ENCODE data around the gene PGS1. TPM values are rescaled to one million over a fixed set of nuclear protein-coding genes. Genes with fewer than 3 reads are reported as not detected.

PGS1 gene
- polyA plus RNA-seq, 3 donors, result 26.0 to 87.1 (median 28.0) TPM

DNA sequence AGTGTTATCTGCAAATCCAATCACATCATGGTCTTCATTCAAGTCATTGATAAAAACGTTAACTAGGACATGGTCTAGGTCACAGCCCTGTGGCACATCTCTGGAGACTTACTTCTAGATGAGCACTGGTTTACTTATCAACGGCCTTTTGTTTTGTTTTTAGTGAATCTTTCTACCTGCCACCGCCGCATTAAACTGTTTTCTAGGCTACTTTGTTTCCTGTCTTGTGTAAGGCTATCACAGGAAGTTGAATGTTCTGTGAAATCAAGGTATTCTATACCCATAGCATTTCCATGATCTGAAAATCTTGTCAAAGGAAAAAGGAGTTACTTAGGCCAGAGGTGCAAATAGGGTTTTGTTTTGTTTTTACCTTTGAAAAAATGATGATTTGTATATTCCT is 45.5 kb upstream of the PGS1 start:
- H3K27ac Mint-ChIP-seq, result peak overlapping the region; percentile 5 to 64 (median 43)
- H3K27me3 Mint-ChIP-seq (ENCODE audit: low read depth in 3 of 3), result peaks cover 6% of the 10 kb centered on the region in 3 donors
- TF ChIP-seq, protein P1, sequence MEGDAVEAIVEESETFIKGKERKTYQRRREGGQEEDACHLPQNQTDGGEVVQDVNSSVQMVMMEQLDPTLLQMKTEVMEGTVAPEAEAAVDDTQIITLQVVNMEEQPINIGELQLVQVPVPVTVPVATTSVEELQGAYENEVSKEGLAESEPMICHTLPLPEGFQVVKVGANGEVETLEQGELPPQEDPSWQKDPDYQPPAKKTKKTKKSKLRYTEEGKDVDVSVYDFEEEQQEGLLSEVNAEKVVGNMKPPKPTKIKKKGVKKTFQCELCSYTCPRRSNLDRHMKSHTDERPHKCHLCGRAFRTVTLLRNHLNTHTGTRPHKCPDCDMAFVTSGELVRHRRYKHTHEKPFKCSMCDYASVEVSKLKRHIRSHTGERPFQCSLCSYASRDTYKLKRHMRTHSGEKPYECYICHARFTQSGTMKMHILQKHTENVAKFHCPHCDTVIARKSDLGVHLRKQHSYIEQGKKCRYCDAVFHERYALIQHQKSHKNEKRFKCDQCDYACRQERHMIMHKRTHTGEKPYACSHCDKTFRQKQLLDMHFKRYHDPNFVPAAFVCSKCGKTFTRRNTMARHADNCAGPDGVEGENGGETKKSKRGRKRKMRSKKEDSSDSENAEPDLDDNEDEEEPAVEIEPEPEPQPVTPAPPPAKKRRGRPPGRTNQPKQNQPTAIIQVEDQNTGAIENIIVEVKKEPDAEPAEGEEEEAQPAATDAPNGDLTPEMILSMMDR (IDR thresholded peaks at IDR 0.05), result no peak
- H3K36me3 Mint-ChIP-seq, result peaks cover 0 to 6% of the 10 kb centered on the region in 2 donors
- Histone ChIP-seq H3K4me2 (replicated peaks; ENCODE audit: extremely low read depth, low read length, poor library complexity, severe bottlenecking) (no peak overlapping the region), H3K4me3 (replicated peaks in 1 of 3; ENCODE audit: low read depth in 2 of 3, low read length in 3 of 3) (no peak overlapping the region), H3K36me3 (replicated peaks in 1 of 2; ENCODE audit: control insufficient read depth in 1 of 2, insufficient read depth in 2 of 2, low read length in 2 of 2) (no peaks in the 10 kb centered on the region), H3K9ac (ENCODE audit: insufficient read depth, low read length, poor library complexity, severe bottlenecking) (no peak overlapping the region), H3K27ac (ENCODE audit: low read depth in 1 of 2, low read length in 2 of 2) (no peak overlapping the region), H3K27me3 (ENCODE audit: control insufficient read depth in 2 of 2, insufficient read depth in 2 of 2, low read length in 2 of 2) (no peaks in the 10 kb centered on the region), H3K4me1 (ENCODE audit: control insufficient read depth in 1 of 2, insufficient read depth in 2 of 2, low read length in 2 of 2) (peaks cover 64 to 74% of the 10 kb centered on the region in 2 donors), H4K20me1 (ENCODE audit: insufficient read depth, low read length) (no peaks in the 10 kb centered on the region), H3K9me3 (replicated peaks in 1 of 2; ENCODE audit: control insufficient read depth in 1 of 2, insufficient read depth in 1 of 2, low read length in 2 of 2) (no peaks in the 10 kb centered on the region), H3K79me2 (ENCODE audit: insufficient read depth, low read length) (no peaks in the 10 kb centered on the region), H2AFZ (ENCODE audit: insufficient read depth, low read depth, low read length, poor library complexity, severe bottlenecking) (no peak overlapping the region)
- intact Hi-C loops (cut with micrococcal nuclease), result no loop called here
- DNase-seq, result peak in 1 of 3 donors; percentile 3
- no peak overlapping the region for H3K4me3 Mint-ChIP-seq
- peaks cover 64% of the 10 kb centered on the region for H3K4me1 Mint-ChIP-seq
- no CpG with 5 or more reads among the region's 4 CpGs for WGBS (ENCODE audit: insufficient coverage)
- no peaks in the 10 kb centered on the region for H3K9me3 Mint-ChIP-seq

DNA sequence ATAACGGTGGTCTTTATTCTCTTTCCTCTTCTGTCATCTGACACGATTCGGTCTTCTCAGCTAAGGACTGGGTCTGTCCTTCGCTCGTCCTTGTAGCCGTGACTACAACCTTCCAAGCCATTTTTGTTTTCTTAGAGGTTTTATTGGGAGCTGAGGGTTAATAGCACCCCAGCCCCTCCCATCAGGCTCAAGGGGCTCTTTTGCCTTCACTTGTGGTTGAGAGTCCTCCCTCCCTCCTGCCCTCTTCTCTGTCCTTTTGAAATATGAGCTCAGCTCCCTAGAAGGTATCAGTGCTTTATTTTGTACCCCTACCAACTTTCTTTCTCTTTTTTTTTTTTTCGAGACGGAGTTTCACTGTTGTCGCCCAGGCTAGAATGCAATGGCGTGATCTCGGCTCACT is 43.2 kb upstream of the PGS1 start:
- no peaks in the 10 kb centered on the region for H3K9me3 Mint-ChIP-seq
- H3K36me3 ChIP-seq (replicated peaks in 1 of 2; ENCODE audit: control insufficient read depth in 1 of 2, insufficient read depth in 2 of 2, low read length in 2 of 2), result no peaks in the 10 kb centered on the region
- no peak overlapping the region for H2AFZ ChIP-seq (ENCODE audit: insufficient read depth, low read depth, low read length, poor library complexity, severe bottlenecking)
- H3K36me3 Mint-ChIP-seq, result peaks cover under 1 to 3% of the 10 kb centered on the region in 2 donors
- no peak overlapping the region for H3K4me2 ChIP-seq (replicated peaks; ENCODE audit: extremely low read depth, low read length, poor library complexity, severe bottlenecking)
- H3K27ac ChIP-seq (ENCODE audit: low read depth in 1 of 2, low read length in 2 of 2), result no peak overlapping the region
- H4K20me1 ChIP-seq (ENCODE audit: insufficient read depth, low read length), result no peaks in the 10 kb centered on the region
- peaks cover 66% of the 10 kb centered on the region for H3K4me1 Mint-ChIP-seq
- no peaks in the 10 kb centered on the region for H3K79me2 ChIP-seq (ENCODE audit: insufficient read depth, low read length)
- H3K27me3 ChIP-seq (ENCODE audit: control insufficient read depth in 2 of 2, insufficient read depth in 2 of 2, low read length in 2 of 2), result no peaks in the 10 kb centered on the region
- no CpG with 5 or more reads among the region's 11 CpGs for WGBS (ENCODE audit: insufficient coverage)
- H3K27ac Mint-ChIP-seq, result peak overlapping the region in 4 of 7 donors; percentile 6 to 72 (median 53)
- no peaks in the 10 kb centered on the region for H3K9me3 ChIP-seq (replicated peaks in 1 of 2; ENCODE audit: control insufficient read depth in 1 of 2, insufficient read depth in 1 of 2, low read length in 2 of 2)
- H3K9ac ChIP-seq (ENCODE audit: insufficient read depth, low read length, poor library complexity, severe bottlenecking), result no peak overlapping the region
- DNase-seq, result no peak
- H3K27me3 Mint-ChIP-seq (ENCODE audit: low read depth in 3 of 3), result peaks cover 4 to 8% (median 7%) of the 10 kb centered on the region in 3 donors
- TF ChIP-seq, protein P1 (IDR thresholded peaks at IDR 0.05), result no peak
- peaks cover 65 to 74% of the 10 kb centered on the region in 2 donors for H3K4me1 ChIP-seq (ENCODE audit: control insufficient read depth in 1 of 2, insufficient read depth in 2 of 2, low read length in 2 of 2)
- no peak overlapping the region for H3K4me3 Mint-ChIP-seq
- intact Hi-C loops (cut with micrococcal nuclease), result loop anchor here in 1 of 2 donors (5.0 kb wide), 1 partner anchor 48 kb away; no protein-coding TSS in a partner anchor
- no peak overlapping the region for H3K4me3 ChIP-seq (replicated peaks in 1 of 3; ENCODE audit: low read depth in 2 of 3, low read length in 3 of 3)

All from CD14-positive monocyte (primary cell).